Epidermal melanocyte (primary cell): ENCODE data around the gene CLDN19.
"Not testable (repeated sequence)": the region's sequence is repeated elsewhere in the genome, so short reads cannot be mapped to it uniquely, and the experiment has no call there.

Experiments
- DNase-seq: peaks from one replicate; pipeline ENCODE4 v3.0.0; 2011; ENCODE audit warnings: low spot score; ENCODE audit not compliant: insufficient read length

CLDN19 gene

GRCh38 chr1:42759114-42759513, 19.1 kb upstream of the CLDN19 start:
- DNase-seq = no peak

- no peak for DNase-seq
Measured at GRCh38 chr1:42758641-42759040, 18.6 kb upstream of the CLDN19 start.

DNA sequence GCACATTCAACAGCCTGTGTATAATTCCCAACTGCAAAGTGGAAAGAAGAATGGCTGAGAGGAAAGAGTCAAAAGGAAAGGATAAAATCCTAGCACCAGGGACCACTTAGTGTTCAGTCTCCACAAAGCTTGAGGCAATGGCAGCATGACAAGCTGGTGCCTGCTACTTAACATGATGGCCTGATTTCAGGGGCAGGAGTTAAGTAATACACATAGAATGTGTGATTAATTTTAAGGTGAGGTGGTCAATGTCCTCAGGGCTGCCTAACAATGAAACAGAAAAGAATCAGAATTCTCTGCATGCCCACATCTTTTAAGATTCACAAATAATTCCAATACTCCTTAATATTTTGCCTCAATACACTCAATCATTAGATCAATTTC, 17.8 kb upstream of the CLDN19 start:
- DNase-seq = no peak

GRCh38 chr1:42756956-42757891, 17.2 kb upstream of the CLDN19 start:
- peak; percentile 78 for DNase-seq

- no peak for DNase-seq
Measured at GRCh38 chr1:42753070-42753469, 13.0 kb upstream of the CLDN19 start.

GRCh38 chr1:42752284-42752683, 12.2 kb upstream of the CLDN19 start:
- no peak for DNase-seq

DNA sequence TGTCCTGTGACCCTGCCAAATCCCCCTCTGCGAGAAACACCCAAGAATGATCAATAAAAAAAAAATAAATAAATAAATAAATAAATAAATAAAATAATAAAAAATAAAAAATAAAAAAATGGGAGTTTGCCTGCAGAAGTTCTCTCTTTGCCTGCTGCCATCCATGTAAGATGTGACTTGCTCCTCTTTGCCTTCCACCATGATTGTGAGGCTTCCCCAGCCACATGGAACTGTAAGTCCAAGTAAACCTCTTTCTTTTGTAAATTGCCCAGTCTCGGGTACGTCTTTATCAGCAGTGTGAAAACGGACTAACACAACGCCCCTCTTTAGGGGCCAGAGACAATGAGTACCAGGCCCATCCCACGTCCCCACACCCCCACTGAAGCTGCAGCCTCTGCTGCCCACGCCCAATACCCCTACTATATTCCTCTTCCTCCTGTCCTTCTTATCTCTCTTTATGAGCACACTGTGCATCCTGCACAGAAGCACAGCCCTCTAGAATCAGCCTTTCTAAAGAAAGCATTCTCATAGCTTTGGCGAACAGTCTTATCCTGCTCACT, 11.6 kb upstream of the CLDN19 start:
- DNase-seq = not testable (repeated sequence)

- DNase-seq = no peak
Measured at GRCh38 chr1:42750041-42750440, 10.0 kb upstream of the CLDN19 start.

GRCh38 chr1:42748461-42749410, 8.7 kb upstream of the CLDN19 start:
- no peak for DNase-seq

DNA sequence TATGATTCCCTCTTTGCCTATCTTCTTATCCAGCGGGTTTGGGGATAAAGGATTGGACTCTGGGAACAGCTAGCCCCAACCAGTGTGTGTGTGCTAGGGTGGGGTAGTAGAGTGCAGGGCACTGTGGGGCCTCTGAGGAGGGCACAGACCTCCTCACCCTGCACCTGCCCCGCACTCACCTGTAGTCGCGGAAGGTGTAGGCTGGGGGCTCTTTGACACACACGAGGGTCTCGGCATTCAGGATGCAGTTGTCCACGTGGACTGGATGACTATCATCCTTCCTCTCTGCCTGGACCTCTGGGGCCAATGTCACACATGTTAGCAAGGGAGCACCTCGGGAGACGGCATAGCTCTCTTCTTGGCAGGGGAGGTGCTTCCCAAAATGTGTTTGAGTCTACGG, 8.0 kb upstream of the CLDN19 start:
- no peak for DNase-seq

GRCh38 chr1:42747125-42747524, 7.1 kb upstream of the CLDN19 start:
- DNase-seq = no peak

- DNase-seq = no peak
Measured at GRCh38 chr1:42746436-42747105, 6.5 kb upstream of the CLDN19 start.

DNA sequence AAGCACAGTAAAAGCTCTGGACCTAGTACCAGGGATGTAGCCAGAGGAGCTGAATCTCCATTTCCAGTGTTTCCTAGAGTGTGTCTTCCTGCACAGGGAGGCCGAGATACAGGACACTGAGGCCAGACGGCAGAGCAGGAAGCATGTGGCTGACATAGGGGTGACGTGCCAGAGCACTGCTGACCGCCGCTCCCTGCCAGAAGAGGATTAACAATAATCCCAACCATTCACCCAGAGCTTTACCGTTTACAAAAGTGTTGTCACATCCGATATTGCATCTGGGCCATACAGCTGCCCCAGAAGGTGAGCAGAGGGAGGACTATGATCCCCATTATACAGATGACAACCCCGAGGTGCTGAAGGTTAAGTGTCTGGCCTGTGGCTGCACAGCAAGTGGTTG, 5.8 kb upstream of the CLDN19 start:
- DNase-seq = no peak

DNA sequence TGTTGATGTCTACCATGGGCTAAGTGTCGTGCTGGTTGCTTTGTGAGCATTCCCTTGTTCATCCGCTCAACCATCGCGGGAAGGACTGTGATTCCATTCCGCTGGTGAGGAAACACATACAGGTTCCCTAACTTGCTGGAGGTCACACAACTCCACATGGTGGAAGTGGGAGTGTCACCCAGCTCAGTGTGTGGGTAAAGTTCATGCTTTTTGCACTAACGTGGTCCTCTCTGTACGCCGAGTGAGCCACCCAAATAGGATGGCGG, 4.0 kb upstream of the CLDN19 start:
- no peak for DNase-seq

DNA sequence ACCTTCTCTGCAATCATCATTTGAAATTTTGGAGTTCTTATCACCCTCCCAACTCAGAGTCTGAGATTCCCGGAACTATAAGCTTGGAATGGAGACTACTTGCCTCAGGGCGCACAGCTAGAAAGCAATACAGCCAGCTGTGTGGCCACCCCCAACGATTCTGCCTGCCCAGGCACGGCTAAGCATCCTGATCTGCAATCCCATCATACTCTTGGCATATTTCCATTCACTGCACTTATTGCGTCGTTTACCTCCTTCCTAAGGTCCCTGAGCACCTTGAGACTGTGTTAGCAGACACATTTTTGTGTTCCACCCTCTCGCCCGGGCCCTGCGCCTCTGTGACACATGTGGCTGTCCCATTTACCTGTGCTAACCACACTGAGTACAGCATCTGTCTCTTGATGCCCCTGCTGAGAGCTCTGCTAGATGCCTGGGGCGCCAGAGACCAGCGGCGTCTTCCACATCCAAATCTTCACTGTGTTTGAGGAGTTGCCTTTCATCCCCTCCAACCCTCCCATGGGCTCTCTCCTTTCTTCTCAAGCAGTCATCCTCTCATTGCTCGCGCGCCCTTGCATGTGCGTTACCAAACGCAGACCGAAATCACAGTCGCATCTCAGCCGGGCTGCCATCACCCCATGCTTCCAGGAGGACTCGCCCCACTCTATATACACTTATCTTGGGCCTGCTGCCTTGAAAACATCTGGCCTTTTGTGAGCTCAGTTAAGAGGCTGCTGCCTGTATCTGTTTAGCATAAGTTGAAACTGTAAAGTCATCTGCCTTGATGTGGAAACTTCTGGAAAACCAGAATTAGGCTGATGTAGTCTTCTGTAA, 3.5 kb upstream of the CLDN19 start:
- peak; percentile 64 for DNase-seq

DNA sequence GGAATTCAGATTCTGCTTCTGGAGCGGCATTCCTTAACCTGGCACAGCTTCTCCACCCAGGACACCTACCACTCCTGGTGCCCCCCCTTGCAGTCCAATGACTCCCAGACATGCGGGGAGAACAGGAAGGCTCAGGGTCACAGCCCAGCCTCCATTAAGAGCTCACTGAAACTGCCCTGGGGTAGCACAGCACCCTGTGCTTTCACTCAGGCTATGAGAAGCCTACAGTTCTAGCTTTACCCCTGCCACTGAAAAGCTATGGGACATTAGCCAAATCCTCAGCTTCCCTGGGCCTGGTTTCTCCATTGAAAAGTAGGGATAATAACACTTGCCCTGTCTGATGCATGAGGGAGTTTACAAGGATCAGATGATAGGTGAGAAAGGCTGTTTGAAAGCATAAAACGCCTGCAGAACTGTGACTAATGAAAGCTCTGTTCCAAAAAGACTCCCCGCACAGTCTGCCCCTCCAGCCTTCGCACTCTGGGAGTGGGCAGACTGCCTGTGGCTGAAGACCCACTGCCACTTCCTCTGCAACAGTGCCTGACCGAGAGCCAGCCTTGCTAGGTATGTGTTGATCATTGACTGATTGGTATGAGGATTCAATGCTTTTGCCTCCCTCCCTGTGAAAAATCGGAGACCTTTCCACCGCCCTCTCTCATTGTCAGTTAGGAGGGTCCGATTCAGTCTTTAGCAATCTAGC, 2.7 kb upstream of the CLDN19 start:
- peak; percentile 63 for DNase-seq

- no peak for DNase-seq
Measured at GRCh38 chr1:42742141-42742540, 2.1 kb upstream of the CLDN19 start.

DNA sequence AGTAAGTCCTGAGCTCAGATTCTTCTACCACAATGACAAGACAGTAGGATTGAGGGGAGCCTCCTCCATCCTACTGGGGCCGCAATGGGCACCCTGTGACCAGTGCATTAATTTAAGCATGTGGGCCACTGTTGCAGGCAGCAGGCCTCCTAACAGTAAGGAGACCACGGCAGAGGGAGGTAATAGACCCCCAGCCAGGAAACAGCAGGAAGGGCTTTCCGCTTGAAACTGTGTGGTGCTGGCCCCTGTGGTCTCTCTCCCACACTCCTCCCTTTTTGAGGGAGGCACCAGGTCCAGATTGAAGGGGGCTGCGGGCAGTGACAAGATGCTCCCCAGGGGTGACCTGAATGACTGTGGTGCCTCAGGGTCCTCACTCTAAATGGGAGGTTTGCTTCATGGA, 1.7 kb upstream of the CLDN19 start:
- DNase-seq = no peak

DNA sequence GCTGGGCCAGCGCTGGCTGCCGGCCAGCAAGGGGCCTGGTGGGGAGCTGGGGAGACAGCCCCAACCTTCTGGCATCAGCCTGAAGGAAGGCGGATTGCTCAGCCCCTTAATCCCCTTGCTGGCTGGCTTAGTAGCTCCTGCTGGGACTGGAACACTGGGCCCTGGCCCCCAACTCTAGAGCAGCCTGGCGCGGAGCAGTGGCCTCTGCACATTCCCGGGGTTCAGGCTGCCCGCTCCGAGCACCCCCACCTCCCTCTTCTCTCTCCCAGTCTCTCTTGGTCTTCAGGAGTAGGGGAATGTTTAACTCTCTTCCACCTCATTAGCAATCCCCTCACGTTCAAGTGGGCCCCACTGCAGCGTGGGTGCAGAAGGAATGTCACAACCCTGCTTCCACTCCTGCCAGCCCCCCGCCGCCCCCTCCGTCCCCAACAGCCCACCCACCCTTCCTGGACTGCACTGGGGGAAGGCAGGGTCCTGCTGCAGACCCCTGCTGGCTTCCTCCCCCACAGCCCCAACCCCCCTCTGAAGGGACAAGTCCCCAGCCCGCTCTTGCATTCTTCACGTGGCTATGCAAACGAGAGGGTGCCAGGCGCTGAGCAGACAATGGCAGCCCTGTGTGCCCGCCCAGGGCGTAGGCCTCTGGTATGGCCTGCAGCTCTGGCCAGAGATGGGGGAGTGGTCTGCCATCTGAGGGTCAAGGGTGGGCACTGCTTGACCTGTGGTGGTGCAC, 980 bp upstream of the CLDN19 start:
- DNase-seq = no peak
